Activated CD8-positive, alpha-beta memory T cell treated with anti-CD3 and anti-CD28 coated beads, Interleukin-2, amount 10 ng/mL, durations not matched to agents 7 days and 5 days (primary cell): ENCODE measurements around the gene FIBP. TPM values are rescaled to one million over a fixed set of nuclear protein-coding genes. Genes with fewer than 3 reads are reported as not detected.

Source experiments
- ATAC-seq: fragments of 150-1000 bp; cut with Tn5 transposase; one replicate; pipeline ENCODE4 v1.10.0; 2021; ENCODE audit warnings: moderate library complexity
- CTCF ChIA-PET: fragments of 350-600 bp; sonication (Branson Sonifier 250); formaldehyde crosslinking; loops from one replicate; lab custom pipeline; 2021; ENCODE audit warnings: antibody characterized with exemption; lab: Charles Lee
- DNase-seq: peaks from one replicate; pipeline ENCODE4 v3.0.0-alpha.2; 2020
- H3K27ac Mint-ChIP-seq: one replicate; pipeline ENCODE4 v1.8.0; 2021; ENCODE audit warnings: mild to moderate bottlenecking, mixed read lengths
- H3K27me3 Mint-ChIP-seq: one replicate; pipeline ENCODE4 v1.8.0; 2021; ENCODE audit warnings: mixed read lengths
- H3K36me3 Mint-ChIP-seq: one replicate; pipeline ENCODE4 v1.8.0; 2021; ENCODE audit warnings: mild to moderate bottlenecking, mixed read lengths
- H3K4me1 Mint-ChIP-seq: one replicate; pipeline ENCODE4 v1.8.0; 2021; ENCODE audit warnings: mixed read lengths
- H3K4me3 Mint-ChIP-seq: one replicate; pipeline ENCODE4 v1.8.0; 2021; ENCODE audit warnings: mild to moderate bottlenecking, moderate library complexity, mixed read lengths
- H3K9me3 Mint-ChIP-seq: one replicate; pipeline ENCODE4 v1.8.0; 2022; ENCODE audit warnings: low read depth, mixed read lengths
- total RNA-seq, 2 experiments: library from RNA; stranded (reverse); gene quantifications; one replicate each; pipeline ENCODE4 v1.2.3, GENCODE V29; 2021

FIBP gene
- total RNA-seq: 100 to 1,000 TPM; 100 to 122 TPM

DNA sequence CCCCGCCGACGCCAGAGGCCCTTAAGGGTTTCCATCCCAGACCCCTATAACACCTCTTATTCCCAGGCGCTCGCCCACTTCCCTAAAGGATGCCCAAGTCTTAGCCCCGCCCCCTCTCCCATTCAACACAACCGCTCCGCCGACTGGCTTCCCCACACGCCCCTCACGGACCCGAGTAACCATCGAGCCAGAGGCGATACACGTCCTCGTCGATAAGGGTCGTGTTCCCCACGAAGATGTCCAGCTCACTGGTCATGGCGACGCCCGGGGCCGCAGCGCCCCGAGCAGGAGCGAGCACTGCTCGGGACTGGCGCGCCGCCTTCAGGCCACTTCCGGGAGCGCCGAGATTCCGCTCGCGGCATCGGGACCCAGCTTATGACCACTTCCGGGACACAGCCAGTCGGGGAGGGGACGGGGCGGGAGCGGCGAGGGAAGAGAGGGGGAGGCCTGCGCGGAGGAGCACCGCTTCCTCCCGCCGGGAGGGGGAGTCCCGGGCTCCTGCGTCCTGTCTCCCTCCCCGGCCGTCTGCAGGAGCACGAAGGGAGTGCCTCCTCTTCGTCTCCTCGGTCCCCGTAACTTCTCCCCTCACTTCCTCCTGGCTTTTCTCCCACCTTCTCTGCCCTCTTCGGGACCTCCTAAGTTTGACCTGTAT is at the start of gene FIBP:
TSS of gene FIBP (minus strand) at position 309 of the 652 bp plus-strand sequence. CDS start at position 256, 53 bp downstream.
- ATAC-seq (peak; percentile 63), DNase-seq (peak; percentile 98)
- Mint-ChIP-seq H3K36me3 (peaks cover 16% of the 10 kb centered on the region), H3K27me3 (no peaks in the 10 kb centered on the region), H3K9me3 (no peaks in the 10 kb centered on the region), H3K27ac (peak within 1 kb of the TSS; percentile 95), H3K4me3 (peak within 1 kb of the TSS; percentile 96), H3K4me1 (peaks cover 68% of the 10 kb centered on the region)
- CTCF ChIA-PET: interaction anchor here (0.6 to 26.4 kb wide), 35 partner anchors 10 to 236 kb away, joined by 3 to 710 read pairs (median 6); partner anchors contain the start of genes AP5B1, BANF1, CFL1 and CTSW

DNA sequence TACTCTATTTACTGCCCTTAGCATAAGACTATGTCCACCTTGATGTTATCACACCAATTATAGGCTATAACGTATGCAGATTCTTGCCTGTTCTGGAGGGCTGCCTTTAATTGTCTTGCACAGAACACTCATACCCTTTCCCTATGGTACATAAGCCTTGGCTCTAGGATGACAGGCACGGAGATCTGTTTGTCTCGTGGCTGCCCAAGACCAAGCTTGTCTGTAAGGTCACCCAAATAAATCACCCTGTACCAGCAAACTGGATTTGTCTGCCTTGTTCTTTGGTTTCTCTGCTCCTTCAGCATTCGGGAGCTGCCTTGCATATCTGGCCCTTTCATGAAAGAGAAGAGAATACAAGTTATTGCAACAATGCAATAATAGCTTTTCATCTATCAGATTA is 49.5 kb upstream of the FIBP start:
- Mint-ChIP-seq H3K4me3 (no peak overlapping the region), H3K36me3 (no peaks in the 10 kb centered on the region)

DNA sequence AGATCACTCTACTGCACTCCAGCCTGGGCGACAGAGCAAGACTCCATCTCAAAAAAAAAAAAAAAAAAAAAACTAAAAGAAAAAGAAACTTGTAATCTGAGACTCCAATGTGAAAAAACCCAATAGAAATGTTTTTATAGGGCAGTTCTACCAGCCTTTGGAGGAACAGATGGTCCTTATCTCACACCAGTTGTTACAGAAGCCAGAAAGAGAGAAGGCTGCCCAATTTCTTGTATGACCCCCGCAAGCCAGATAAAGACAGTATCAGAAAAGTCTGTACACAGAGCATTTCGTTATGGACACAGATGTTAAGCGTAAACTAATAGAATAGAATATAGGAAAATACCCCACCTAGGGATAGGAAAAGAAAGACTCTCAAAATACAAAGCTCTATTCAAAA is 45.7 kb upstream of the FIBP start:
- Mint-ChIP-seq H3K27ac (no peak overlapping the region), H3K9me3 (no peaks in the 10 kb centered on the region), H3K4me3 (no peak overlapping the region), H3K36me3 (peaks cover 2% of the 10 kb centered on the region), H3K4me1 (peaks cover 27% of the 10 kb centered on the region), H3K27me3 (peaks cover 8% of the 10 kb centered on the region)
- CTCF ChIA-PET: interaction anchor here (0.7 to 3.9 kb wide), 4 partner anchors 16 to 73 kb away, joined by 3 to 18 read pairs (median 7); partner anchors contain the start of gene FIBP
- DNase-seq (no peak), ATAC-seq (no peak)

More for the DNA sequence above, 49.5 kb upstream of the FIBP start:
- Mint-ChIP-seq H3K27ac (no peak overlapping the region), H3K4me1 (peaks cover 5% of the 10 kb centered on the region), H3K9me3 (no peaks in the 10 kb centered on the region), H3K27me3 (peaks cover 8% of the 10 kb centered on the region)
- ATAC-seq: no peak
- CTCF ChIA-PET: interaction anchor here (0.8 to 3.0 kb wide), 4 partner anchors 18 to 53 kb away, joined by 3 to 14 read pairs (median 8); partner anchors contain the start of gene FIBP
- DNase-seq: no peak

DNA sequence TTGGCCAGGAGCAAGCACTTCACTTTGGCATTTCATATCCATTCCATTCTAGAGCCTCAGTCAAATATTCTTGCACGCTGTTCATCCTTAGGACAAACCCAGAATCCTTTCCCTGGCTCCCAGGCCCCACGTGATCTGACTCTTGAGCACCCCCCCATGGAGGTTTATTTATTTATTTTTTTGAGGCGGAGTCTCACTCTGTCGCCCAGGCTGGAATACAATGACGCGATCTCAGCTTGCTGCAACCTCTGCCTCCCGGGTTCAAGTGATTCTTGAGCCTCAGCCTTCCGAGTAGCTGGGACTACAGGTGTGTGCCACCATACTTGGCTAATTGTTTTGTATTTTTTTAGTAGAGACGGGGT is 44.3 kb upstream of the FIBP start:
- CTCF ChIA-PET: interaction anchor here (0.6 to 3.9 kb wide), 14 partner anchors 10 to 186 kb away, joined by 3 to 18 read pairs (median 3); partner anchors contain the start of genes CCDC85B and SART1
- peaks cover 6% of the 10 kb centered on the region for H3K27me3 Mint-ChIP-seq
- no peak overlapping the region for H3K27ac Mint-ChIP-seq

DNA sequence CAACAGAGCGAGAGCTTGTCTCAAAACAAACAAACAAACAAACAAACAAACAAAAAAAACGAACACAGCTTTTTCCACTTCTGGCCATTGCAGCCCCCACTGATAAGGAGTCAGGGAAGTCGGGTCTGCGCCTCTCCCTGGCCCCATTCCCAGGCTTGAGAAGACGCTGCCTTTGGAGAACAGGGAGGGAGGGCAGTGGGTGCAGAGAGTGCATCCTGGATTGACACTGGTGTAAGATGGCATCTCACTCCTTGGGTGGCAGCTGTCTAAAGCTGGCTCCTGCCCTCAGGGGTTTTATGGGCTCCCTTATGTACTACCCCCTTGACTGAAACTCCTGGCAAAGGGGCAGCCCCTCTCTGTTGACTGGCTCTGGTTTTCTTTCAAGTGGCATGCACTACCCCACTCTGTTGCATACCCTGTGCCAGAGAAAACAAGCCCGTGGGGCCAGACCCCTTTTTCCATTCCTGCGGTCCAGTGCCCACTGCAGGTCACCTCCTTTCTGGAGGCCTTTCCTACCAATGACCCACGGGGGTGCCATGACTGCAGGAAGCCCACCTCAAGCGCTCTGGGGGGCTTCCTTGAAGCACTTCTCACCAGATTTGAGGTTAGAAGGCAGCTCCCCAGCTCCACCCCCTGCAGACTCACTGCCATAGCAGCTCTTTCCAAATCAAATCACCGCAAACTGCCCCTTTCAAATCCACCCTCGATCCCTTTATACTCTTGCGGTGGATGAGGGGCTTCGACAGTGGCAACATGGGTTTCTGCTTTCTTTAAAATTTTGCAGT is 43.7 kb upstream of the FIBP start:
- DNase-seq: no peak
- CTCF ChIA-PET: interaction anchor here (0.6 to 3.9 kb wide), 14 partner anchors 9 to 187 kb away, joined by 3 to 18 read pairs (median 4); partner anchors contain the start of genes CCDC85B, FIBP and SART1
- H3K27me3 Mint-ChIP-seq: peaks cover 2% of the 10 kb centered on the region
- peak overlapping the region; percentile 71 for H3K27ac Mint-ChIP-seq
- no peak overlapping the region for H3K4me3 Mint-ChIP-seq
- H3K36me3 Mint-ChIP-seq: peaks cover 4% of the 10 kb centered on the region
- no peaks in the 10 kb centered on the region for H3K9me3 Mint-ChIP-seq
- peaks cover 47% of the 10 kb centered on the region for H3K4me1 Mint-ChIP-seq
- ATAC-seq: no peak

More for the DNA sequence above, 44.3 kb upstream of the FIBP start:
- ATAC-seq (no peak), DNase-seq (no peak)
- H3K9me3 Mint-ChIP-seq: no peaks in the 10 kb centered on the region
- H3K4me1 Mint-ChIP-seq: peaks cover 41% of the 10 kb centered on the region
- H3K36me3 Mint-ChIP-seq: peaks cover 2% of the 10 kb centered on the region
- no peak overlapping the region for H3K4me3 Mint-ChIP-seq

DNA sequence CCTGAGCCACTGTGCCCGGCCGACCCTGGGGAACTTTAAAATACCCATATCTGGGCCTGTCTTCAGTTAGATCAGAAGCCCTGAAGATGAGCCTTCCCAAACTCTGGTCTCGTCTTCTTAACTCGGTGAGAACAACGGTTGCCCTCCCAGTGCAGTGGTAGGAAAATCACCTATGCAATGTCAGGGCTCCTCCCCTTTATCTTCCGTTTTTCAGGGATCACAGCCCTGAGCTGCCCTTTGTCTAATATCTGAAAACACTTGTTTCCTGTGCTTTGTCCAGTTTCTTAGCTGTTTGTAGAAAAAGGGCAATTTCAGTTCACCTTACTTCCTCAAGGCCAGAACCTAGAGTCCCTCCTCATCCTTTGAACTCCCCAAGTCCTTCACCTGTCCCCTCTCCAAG is 40.4 kb upstream of the FIBP start:
- Mint-ChIP-seq H3K4me1 (peaks cover 53% of the 10 kb centered on the region), H3K27ac (peak overlapping the region; percentile 99), H3K36me3 (peaks cover 7% of the 10 kb centered on the region), H3K4me3 (peak overlapping the region; percentile 71), H3K9me3 (no peaks in the 10 kb centered on the region), H3K27me3 (no peaks in the 10 kb centered on the region)
- CTCF ChIA-PET: interaction anchor here (0.7 to 3.8 kb wide), 10 partner anchors 8 to 127 kb away, joined by 3 to 30 read pairs (median 4); partner anchors contain the start of genes CCDC85B and FIBP
- DNase-seq (no peak), ATAC-seq (peak; percentile 10)

DNA sequence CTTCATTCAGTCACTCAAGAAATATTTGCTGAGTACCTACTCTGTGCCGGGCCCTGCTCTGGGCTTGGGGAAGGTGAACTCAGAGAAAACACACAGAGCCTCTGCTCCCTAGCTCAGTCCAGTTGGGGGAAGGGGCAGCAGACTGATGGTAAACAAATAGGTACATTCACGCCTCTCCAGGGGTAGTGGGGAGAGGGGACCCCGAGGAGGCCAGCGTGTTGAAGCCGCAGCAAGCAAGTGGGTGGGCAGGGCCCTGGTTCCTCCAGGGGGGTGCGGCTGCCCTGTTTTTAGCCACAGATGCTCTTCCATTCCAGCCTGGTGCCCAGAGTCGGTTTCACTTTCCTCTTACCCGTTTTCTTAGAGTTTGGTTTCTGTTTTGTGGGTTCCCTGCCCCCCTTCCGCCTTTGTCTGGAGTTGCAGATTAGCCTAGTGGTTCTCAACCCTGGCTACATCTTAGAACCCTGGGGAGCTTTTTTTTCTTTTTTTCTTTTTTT is 39.7 kb upstream of the FIBP start:
- peak; percentile 89 for ATAC-seq
- Mint-ChIP-seq H3K9me3 (no peaks in the 10 kb centered on the region), H3K27ac (peak overlapping the region; percentile 99), H3K36me3 (peaks cover 11% of the 10 kb centered on the region), H3K27me3 (no peaks in the 10 kb centered on the region), H3K4me1 (peaks cover 55% of the 10 kb centered on the region), H3K4me3 (peak overlapping the region; percentile 71)
- peak; percentile 93 for DNase-seq
- CTCF ChIA-PET: interaction anchor here (0.7 to 3.8 kb wide), 12 partner anchors 8 to 127 kb away, joined by 3 to 30 read pairs (median 4); partner anchors contain the start of genes CCDC85B and FIBP

DNA sequence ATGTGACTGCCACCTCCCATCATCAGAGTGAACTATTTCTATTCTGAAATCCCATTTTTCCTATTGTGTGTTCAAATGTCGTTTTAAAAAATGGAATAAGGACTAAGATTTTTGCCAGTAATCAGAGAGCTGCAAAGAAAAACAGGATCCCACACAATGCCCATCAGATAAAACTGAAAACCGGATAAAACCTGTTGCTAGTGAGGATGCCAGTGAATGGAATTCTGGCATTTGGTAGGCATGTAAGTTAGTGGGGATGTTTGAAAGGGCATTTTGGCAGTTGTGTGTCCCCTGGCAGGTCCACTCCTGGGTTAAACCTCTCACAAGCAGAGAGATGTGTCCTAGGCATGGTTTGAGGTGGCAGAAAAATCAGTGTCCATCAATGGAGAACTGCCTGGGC is 37.1 kb upstream of the FIBP start:
- ATAC-seq: no peak
- CTCF ChIA-PET: interaction anchor here (1.3 kb wide), 2 partner anchors 37 to 40 kb away, joined by 4 to 5 read pairs; partner anchors contain the start of gene FIBP
- DNase-seq: no peak

DNA sequence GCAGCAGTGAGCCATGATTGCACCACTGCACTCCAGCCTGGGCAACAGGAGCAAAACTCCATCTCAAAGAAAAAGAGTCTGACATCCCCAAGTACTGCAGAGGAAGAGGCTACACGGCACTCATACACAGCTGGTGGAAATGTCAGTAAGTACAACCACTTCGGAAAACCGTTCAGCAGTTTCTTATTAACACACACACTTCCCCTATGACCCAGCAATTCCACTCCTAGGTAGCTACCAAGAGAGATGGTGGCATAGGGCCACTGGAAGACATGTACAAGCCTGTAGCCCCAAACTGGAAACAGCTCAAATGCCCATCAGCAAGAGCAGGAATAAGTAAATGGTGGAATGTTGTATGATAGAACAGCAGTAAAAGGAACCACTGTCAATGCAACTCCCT is 34.3 kb upstream of the FIBP start:
- DNase-seq: no peak
- Mint-ChIP-seq H3K27me3 (no peaks in the 10 kb centered on the region), H3K36me3 (peaks cover 26% of the 10 kb centered on the region), H3K4me1 (peaks cover 33% of the 10 kb centered on the region), H3K9me3 (no peaks in the 10 kb centered on the region), H3K4me3 (no peak overlapping the region), H3K27ac (peak overlapping the region; percentile 29)
- ATAC-seq: no peak
- CTCF ChIA-PET: interaction anchor here (0.8 to 4.9 kb wide), 6 partner anchors 10 to 63 kb away, joined by 3 to 26 read pairs (median 4); partner anchors contain the start of genes CCDC85B and FIBP

More for the DNA sequence above, 37.1 kb upstream of the FIBP start:
- Mint-ChIP-seq H3K4me3 (no peak overlapping the region), H3K27ac (peak overlapping the region; percentile 57), H3K36me3 (peaks cover 26% of the 10 kb centered on the region), H3K27me3 (no peaks in the 10 kb centered on the region), H3K9me3 (no peaks in the 10 kb centered on the region), H3K4me1 (peaks cover 45% of the 10 kb centered on the region)

DNA sequence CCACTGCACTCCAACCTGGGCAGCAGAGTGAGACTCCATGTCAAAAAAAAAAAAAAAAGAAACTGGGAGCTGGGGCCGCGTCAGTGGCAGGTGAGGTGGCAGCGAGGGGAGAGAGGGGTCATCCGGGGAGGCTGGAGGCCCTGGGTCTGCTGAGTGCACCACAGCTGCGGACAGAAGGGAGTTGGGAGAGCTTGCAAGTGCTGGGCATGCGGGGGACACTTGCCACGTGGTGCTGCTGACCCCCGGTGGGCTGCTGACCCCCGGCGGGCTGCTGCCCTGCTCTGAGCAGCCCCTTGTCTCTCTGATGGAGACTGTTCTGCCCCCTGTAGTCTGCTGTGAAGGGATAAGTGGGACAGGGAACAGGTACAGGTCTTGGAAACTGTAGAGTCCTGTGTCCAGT is 33.6 kb upstream of the FIBP start:
- DNase-seq (no peak), ATAC-seq (no peak)
- peak overlapping the region; percentile 43 for H3K4me3 Mint-ChIP-seq
- peak overlapping the region; percentile 16 for H3K27ac Mint-ChIP-seq
- no peaks in the 10 kb centered on the region for H3K9me3 Mint-ChIP-seq
- H3K27me3 Mint-ChIP-seq: no peaks in the 10 kb centered on the region
- CTCF ChIA-PET: interaction anchor here (0.7 to 4.9 kb wide), 8 partner anchors 9 to 62 kb away, joined by 3 to 26 read pairs (median 3); no protein-coding TSS in a partner anchor
- peaks cover 32% of the 10 kb centered on the region for H3K4me1 Mint-ChIP-seq
- H3K36me3 Mint-ChIP-seq: peaks cover 28% of the 10 kb centered on the region

DNA sequence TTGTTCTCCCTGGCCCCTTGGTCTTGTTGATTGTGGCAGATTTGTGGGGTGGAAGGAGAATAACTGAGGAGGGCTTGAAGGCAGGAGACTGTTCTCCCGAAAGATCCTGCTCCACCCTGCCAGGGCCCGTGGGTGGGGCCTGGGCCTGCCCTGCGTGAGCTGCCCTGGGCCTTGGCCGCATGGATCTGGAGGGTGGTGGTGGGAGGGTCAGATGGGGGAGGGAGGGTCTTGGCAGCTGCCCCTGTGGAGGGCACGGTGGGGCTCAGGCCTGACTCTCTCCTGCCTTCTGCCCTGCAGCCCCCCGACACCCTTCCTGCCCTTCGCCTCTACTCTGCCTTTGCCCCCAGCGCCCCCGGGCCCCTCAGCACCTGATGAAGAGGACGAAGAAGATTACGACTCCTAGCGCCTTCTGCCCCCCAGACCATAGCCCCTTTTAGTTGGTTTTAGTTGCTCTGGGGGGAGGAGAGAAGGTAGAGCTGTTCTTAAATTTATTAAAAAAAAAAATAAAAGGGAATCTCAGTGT is 32.8 kb upstream of the FIBP start:
- Mint-ChIP-seq H3K27me3 (no peaks in the 10 kb centered on the region), H3K27ac (no peak overlapping the region), H3K4me1 (peaks cover 37% of the 10 kb centered on the region)

DNA sequence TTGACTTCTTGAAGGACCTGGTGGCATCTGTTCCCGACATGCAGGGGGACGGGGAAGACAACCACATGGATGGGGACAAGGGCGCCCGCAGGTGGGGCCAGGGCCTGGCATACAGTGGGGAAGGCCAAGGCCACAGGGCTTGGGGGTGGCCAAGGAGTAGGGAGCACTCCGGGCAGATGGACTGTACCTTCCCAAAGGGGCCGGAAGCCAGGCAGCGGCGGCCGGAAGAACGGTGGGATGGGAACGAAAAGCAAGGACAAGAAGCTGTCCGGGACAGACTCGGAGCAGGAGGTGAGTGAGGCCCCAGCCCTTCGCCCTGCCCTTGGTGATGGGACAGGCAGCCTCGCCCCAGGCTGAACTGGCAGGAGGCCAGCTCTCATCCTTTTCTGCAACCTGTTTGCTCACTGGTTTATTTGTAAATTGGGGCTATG is 32.1 kb upstream of the FIBP start:
- Mint-ChIP-seq H3K36me3 (peaks cover 29% of the 10 kb centered on the region), H3K27me3 (no peaks in the 10 kb centered on the region), H3K4me3 (peak overlapping the region; percentile 94), H3K4me1 (peaks cover 35% of the 10 kb centered on the region), H3K9me3 (no peaks in the 10 kb centered on the region), H3K27ac (peak overlapping the region; percentile 88)
- no peak for ATAC-seq
- CTCF ChIA-PET: interaction anchor here (1.2 to 4.9 kb wide), 3 partner anchors 8 to 35 kb away, joined by 3 to 26 read pairs (median 3); no protein-coding TSS in a partner anchor
- no peak for DNase-seq

More for the DNA sequence above, 32.8 kb upstream of the FIBP start:
- Mint-ChIP-seq H3K36me3 (peaks cover 29% of the 10 kb centered on the region), H3K4me3 (peak overlapping the region; percentile 94), H3K9me3 (no peaks in the 10 kb centered on the region)
- no peak for DNase-seq
- no peak for ATAC-seq
- CTCF ChIA-PET: interaction anchor here (0.7 to 4.9 kb wide), 6 partner anchors 10 to 39 kb away, joined by 3 to 26 read pairs (median 3); no protein-coding TSS in a partner anchor
